Erythroblast (primary cell): ENCODE data around the gene ACTBL2.

Source experiments
- GATA1 ChIP-seq: IDR thresholded peaks from 2 replicates; pipeline ENCODE4 v1.6.1; 2011; ENCODE audit warnings: low read depth, mild to moderate bottlenecking, control low read depth, low read length, moderate library complexity
- POLR2A ChIP-seq: IDR thresholded peaks from 2 replicates; pipeline ENCODE4 v1.6.1; 2011; ENCODE audit warnings: mild to moderate bottlenecking, low read length

DNA sequence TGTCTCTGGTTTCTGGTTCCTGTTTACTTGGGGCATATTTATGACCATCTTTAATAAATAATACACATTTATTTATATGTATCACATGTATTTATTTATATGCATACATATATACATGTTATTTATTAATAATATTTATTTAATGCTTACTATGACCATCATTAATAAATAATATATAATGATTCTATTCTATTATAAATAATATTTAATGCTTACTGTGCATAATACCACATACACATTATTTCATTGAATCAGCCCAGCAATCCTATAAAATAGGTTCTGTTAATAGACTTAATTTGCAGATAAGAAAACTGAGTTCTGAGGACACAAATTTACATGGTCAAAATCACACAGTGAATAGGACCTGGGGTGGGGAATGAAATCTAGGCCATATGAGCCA, 24.2 kb downstream of the ACTBL2 start:
- TF ChIP-seq POLR2A, result no peak
- no peak for TF ChIP-seq GATA1
